ENCODE data around the gene ADCY6.
A peak's percentile ranks its signal among the peaks of the same experiment; 100 is the strongest.
"Not testable (repeated sequence)": the region's sequence is repeated elsewhere in the genome, so short reads cannot be mapped to it uniquely, and the experiment has no call there.

ADCY6 gene

GRCh38 chr12:48750769-48751356, 38.0 kb downstream of the ADCY6 start:
- no peak for DNase-seq (ENCODE audit: low spot score)

- no peak for DNase-seq (ENCODE audit: low spot score)
Measured at GRCh38 chr12:48750215-48750614, 38.7 kb downstream of the ADCY6 start.

DNA sequence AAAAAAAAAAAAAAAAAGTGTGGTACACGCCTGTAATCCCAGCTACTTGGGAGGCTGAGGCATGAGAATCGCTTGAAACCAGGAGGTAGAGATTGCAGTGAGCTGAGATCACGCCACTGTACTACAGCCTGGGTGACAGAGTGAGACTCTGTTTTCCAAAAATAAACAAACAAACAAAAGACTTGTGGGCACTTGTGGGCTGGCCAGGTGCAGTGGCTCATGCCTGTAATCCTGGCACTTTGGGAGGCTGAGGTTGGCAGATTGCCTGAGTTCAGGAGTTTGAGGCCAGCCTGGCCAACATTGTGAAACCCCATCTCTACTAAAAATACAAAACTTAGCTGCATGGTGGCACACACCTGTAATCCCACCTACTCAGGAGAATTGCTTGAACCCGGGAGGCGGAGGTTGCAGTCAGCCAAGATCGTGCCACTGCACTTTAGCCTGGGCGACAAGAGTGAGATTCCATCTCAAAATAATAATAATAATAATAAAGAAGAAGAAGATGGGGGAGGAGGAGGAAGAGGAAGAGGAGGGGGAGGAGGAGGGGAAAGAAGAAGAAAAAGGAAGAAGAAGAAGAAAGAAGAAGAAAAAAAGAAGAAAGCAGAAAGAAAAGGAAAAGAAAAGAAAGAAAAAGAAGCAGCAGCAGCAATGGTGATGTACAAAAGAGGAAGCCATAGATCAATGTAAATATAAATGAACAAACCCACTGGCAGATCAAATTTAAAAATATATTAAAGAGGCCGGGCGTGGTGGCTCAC, 44.5 kb downstream of the ADCY6 start:
- no peak for DNase-seq (ENCODE audit: low spot score)

GRCh38 chr12:48739618-48740269, 49.1 kb downstream of the ADCY6 start:
- no peak for DNase-seq (ENCODE audit: low spot score)

DNA sequence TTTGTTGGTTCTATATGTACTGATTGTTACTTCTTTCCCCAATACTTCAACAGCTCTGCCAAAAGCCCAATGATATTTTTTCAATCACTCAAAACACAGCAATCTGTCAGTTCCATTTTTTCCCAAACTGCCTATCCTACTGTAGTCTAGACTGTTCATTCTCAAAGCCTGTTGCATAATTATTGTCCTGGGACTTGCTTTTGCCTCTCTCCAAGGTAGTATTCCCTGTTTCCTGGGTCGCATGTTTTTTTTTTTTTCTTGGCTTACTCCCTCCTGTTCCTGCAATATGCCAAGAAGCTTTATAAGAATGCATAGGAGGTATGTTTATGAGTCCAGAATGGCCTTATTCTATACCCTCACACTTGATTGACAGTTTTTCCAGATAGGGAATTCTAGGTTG, 52.4 kb downstream of the ADCY6 start:
- no peak for DNase-seq (ENCODE audit: low spot score)

GRCh38 chr12:48728807-48729206, 60.1 kb downstream of the ADCY6 start:
- DNase-seq (ENCODE audit: low spot score) = no peak

DNA sequence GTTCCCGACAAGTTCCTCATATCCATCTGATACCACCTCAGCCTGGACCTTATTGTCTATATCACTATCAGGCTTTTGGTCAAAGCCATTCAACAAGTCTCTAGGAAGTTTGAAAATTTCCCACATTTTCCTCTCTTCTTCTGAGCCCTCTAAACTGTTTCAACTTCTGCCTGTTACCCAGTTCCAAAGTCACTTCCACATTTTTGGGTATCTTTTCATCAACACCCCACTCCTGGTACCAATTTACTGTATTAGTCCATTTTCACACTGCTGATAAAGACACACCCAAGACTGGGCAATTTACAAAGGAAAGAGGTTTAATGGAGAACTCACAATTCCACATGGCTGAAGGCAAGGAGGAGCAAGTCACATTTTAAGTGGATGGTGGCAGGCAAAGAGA, 68.2 kb downstream of the ADCY6 start:
- not testable (repeated sequence) for DNase-seq (ENCODE audit: low spot score)

DNA sequence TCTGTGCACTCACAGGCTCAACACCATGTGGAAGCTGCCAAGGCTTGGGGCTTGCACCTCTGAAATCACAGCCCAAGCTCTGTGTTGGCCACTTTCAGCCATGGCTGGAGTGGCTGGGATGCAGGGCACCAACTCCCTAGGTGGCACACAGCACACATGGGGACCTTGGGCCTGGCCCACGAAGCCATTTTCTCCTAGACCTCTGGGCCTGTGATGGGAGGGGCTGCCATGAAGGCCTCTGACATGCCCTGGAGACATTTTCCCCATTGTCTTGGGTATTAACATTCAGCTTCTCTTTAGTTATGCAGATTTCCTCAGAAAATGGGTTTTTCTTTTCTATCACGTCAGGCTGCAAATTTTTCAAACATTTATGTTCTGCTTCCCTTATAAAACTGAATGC, 68.7 kb downstream of the ADCY6 start:
- DNase-seq (ENCODE audit: low spot score) = not testable (repeated sequence)

DNA sequence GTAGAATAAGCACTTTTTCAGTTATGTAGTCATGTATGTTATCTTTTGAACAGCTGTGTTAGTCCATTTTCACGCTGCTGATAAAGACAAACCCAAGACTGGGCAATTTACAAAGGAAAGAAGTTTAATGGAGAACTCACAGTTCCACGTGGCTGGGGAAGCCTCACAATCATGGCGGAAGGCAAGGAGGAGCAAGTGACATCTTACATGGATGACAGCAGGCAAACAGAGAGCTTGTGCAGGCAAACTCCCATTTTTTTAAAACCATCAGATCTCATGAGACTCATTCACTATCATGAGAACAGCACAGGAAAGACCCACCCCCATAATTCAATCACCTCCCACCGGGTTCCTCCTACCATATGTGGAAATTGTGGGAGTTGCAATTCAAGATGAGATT, 69.9 kb downstream of the ADCY6 start:
- DNase-seq (ENCODE audit: low spot score) = not testable (repeated sequence)

- peak; percentile 0 for DNase-seq (ENCODE audit: low spot score)
Measured at GRCh38 chr12:48717252-48717695, 71.6 kb downstream of the ADCY6 start.

- DNase-seq (ENCODE audit: low spot score) = peak; percentile 99
Measured at GRCh38 chr12:48716493-48717251, 72.2 kb downstream of the ADCY6 start, which contains the start of gene CCNT1. TSS of gene CCNT1 (minus strand) at chr12:48716707. CDS start at chr12:48716675, 32 bp downstream.
